ENCODE measurements around the gene MYMK. TPM values are rescaled to one million over a fixed set of nuclear protein-coding genes. Genes with fewer than 3 reads are reported as not detected.

MYMK gene
- total and polyA plus RNA-seq, 8 donors = not detected

- peaks cover 0 to 42% (median 14%) of the 10 kb centered on the region in 3 donors for H3K27me3 ChIP-seq
- WGBS, 5 donors = 52 to 80% (median 74%) methylated on average over 7 to 11 of the region's 11 CpGs
- no peak overlapping the region for H3K4me3 ChIP-seq
- no peaks in the 10 kb centered on the region for H3K9me3 ChIP-seq
- no peaks in the 10 kb centered on the region for H3K36me3 ChIP-seq
- peaks cover 9 to 36% (median 30%) of the 10 kb centered on the region in 4 donors for H3K4me1 ChIP-seq
- TF ChIP-seq CTCF (IDR thresholded peaks at IDR 0.05) (no peak), EP300 (IDR thresholded peaks at IDR 0.05) (no peak), POLR2AphosphoS5 (IDR thresholded peaks at IDR 0.05) (no peak), POLR2A (IDR thresholded peaks at IDR 0.05) (no peak)
- no peak for DNase-seq
- intact Hi-C loops (cut with DNase I; ENCODE audit: low total_unique reads) = no loop called here
- no peak overlapping the region for H3K27ac ChIP-seq
Observed at GRCh38 chr9:133528876-133529241, 4.1 kb upstream of the MYMK start.

GRCh38 chr9:133528001-133528875 lies 3.5 kb upstream of the MYMK start:
- DNase-seq = no peak
- 59 to 73% (median 68%) methylated on average over 13 to 22 of the region's 22 CpGs for WGBS, 5 donors
- no peaks in the 10 kb centered on the region for H3K36me3 ChIP-seq
- H3K9me3 ChIP-seq = no peaks in the 10 kb centered on the region
- peaks cover 0 to 36% (median 14%) of the 10 kb centered on the region in 3 donors for H3K27me3 ChIP-seq
- H3K4me1 ChIP-seq = peaks cover 8 to 32% (median 25%) of the 10 kb centered on the region in 4 donors
- intact Hi-C loops (cut with DNase I; ENCODE audit: low total_unique reads) = no loop called here
- no peak for TF ChIP-seq POLR2A (IDR thresholded peaks at IDR 0.05)
- TF ChIP-seq CTCF (IDR thresholded peaks at IDR 0.05) = no peak
- TF ChIP-seq EP300 (IDR thresholded peaks at IDR 0.05) = no peak
- no peak for TF ChIP-seq POLR2AphosphoS5 (IDR thresholded peaks at IDR 0.05)
- H3K27ac ChIP-seq = peak overlapping the region in 1 of 5 donors; percentile 55
- H3K4me3 ChIP-seq = no peak overlapping the region

- TF ChIP-seq EP300 (IDR thresholded peaks at IDR 0.05) = no peak
- TF ChIP-seq CTCF (IDR thresholded peaks at IDR 0.05) = no peak
- TF ChIP-seq POLR2A (IDR thresholded peaks at IDR 0.05) = no peak
- TF ChIP-seq POLR2AphosphoS5 (IDR thresholded peaks at IDR 0.05) = no peak
- H3K9me3 ChIP-seq = no peaks in the 10 kb centered on the region
- no peak overlapping the region for H3K4me3 ChIP-seq
- peak in 1 of 2 donors; percentile 82 for DNase-seq
- H3K4me1 ChIP-seq = peaks cover 8 to 29% (median 26%) of the 10 kb centered on the region in 4 donors
- 34 to 60% (median 48%) methylated on average over 18 of the region's 18 CpGs for WGBS, 5 donors
- no peaks in the 10 kb centered on the region for H3K36me3 ChIP-seq
- peak overlapping the region in 2 of 5 donors; percentile 4 to 55 for H3K27ac ChIP-seq
- intact Hi-C loops (cut with DNase I; ENCODE audit: low total_unique reads) = no loop called here
- peaks cover 0 to 28% (median 14%) of the 10 kb centered on the region in 3 donors for H3K27me3 ChIP-seq
Observed at GRCh38 chr9:133527444-133527920, 2.7 kb upstream of the MYMK start.

GRCh38 chr9:133526721-133527321 lies 2.1 kb upstream of the MYMK start:
- WGBS, 5 donors = 28 to 46% (median 38%) methylated on average over 10 to 21 of the region's 21 CpGs
- peak overlapping the region in 2 of 5 donors; percentile 4 to 55 for H3K27ac ChIP-seq

More at GRCh38 chr9:133526721-133527321, 2.1 kb upstream of the MYMK start:
- Histone ChIP-seq H3K4me1 (peaks cover 8 to 29% (median 27%) of the 10 kb centered on the region in 4 donors), H3K36me3 (no peaks in the 10 kb centered on the region), H3K9me3 (no peaks in the 10 kb centered on the region), H3K4me3 (no peak overlapping the region), H3K27me3 (peaks cover 0 to 25% (median 14%) of the 10 kb centered on the region in 3 donors)
- TF ChIP-seq POLR2A (IDR thresholded peaks at IDR 0.05) = no peak
- no peak for TF ChIP-seq POLR2AphosphoS5 (IDR thresholded peaks at IDR 0.05)
- TF ChIP-seq CTCF (IDR thresholded peaks at IDR 0.05) = no peak
- TF ChIP-seq EP300 (IDR thresholded peaks at IDR 0.05) = no peak
- no peak for DNase-seq
- intact Hi-C loops (cut with DNase I; ENCODE audit: low total_unique reads) = no loop called here

Data from stomach (tissue), 9 donors.